DMS53 (cell line): ENCODE data around the gene SDR39U1.

ENCODE experiments used
- DNase-seq: peaks from one replicate; lab custom pipeline; 2025; lab: John Stamatoyannopoulos, UW

Gene SDR39U1

DNA sequence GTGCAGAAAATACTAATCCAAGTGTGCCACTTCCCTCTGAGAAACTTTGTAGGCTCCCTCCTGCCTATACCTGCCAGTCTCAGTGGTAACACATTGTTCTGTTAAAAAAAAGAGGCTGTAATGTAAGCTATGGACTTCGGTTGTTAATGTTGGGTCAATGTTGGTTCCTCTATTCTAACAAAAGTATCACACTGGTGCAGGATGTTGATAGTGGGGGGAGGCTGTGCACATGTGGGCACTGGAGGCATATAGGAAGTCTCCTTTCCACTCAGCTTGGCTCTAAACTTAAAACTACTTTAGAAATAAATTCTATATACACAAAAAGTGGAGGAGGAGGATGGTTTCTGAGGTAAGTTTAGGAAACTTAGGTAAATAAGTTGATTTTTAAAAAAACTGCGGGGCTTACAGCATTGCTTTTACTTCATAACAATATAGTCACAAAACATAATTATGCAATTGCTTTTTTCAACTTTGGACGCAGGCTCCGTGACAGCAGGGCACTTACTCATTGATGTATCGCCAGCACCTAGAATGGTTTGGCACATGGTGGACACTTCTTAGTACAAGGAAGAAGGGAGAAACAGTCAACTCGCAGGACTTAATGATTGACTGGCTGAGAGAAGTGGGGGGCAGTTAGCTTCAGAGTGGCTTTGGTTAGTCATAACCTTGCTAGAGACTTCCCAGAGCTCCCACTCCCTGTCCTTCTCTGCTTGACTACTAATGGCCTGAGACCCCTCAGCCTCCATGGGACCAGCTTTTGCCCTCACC lies 51.7 kb downstream of the SDR39U1 start:
- DNase-seq = peak; percentile 16
